GM21576 (cell line): ENCODE results near the gene FEN1.
A peak's percentile ranks its signal among the peaks of the same experiment; 100 is the strongest.

Experiments used
- ATAC-seq: cut with Tn5 transposase; IDR thresholded peaks from one replicate; pipeline ENCODE4 v1.9.1; 2021; ENCODE audit warnings: mild to moderate bottlenecking, moderate library complexity; ENCODE audit not compliant: unreplicated experiment

FEN1 gene, protein sequence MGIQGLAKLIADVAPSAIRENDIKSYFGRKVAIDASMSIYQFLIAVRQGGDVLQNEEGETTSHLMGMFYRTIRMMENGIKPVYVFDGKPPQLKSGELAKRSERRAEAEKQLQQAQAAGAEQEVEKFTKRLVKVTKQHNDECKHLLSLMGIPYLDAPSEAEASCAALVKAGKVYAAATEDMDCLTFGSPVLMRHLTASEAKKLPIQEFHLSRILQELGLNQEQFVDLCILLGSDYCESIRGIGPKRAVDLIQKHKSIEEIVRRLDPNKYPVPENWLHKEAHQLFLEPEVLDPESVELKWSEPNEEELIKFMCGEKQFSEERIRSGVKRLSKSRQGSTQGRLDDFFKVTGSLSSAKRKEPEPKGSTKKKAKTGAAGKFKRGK

GRCh38 chr11:61792310-61793082, at the start of gene FEN1, which contains the start of gene TMEM258:
Gene FEN1, plus strand, starts transcription at chr11:61792911. Its CDS starts 2,451 bp downstream, at chr11:61795362.
Gene TMEM258, minus strand, starts transcription at chr11:61792599. Its CDS starts 41 bp downstream, at chr11:61792558.
- ATAC-seq: peak; percentile 81

- no peak for ATAC-seq
Observed at GRCh38 chr11:61743486-61744095, 49.1 kb upstream of the FEN1 start.

GRCh38 chr11:61744181-61744580, 48.5 kb upstream of the FEN1 start:
- no peak for ATAC-seq

DNA sequence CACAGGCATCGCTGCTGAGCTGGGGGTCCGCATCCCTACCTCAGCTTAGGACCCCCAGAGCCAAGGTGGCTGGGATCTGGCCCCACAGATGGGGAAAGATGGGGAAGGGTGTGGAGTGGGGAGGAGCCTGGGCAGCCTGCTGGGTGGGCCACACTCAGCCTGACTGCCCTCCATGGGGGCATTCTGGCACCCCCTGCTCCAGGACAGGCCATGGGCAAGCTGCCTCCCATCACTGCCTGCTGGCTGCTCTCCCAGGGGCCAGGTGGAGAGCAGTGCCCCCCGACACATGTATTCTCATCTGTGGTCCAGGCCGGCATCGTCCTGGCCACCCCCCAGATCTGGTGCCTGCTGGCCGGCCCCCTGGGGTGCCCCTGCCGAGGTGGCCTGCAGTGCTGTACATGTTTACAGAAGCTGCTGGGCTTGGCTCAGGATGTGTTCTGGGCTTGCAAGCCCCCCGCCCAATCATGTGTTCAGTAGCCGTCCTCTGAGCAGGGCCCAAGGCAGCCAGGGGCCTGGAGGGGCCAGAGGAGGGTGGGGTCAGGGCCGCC, 48.0 kb upstream of the FEN1 start:
- no peak for ATAC-seq

- no peak for ATAC-seq
Observed at GRCh38 chr11:61745781-61746441, 46.8 kb upstream of the FEN1 start.

DNA sequence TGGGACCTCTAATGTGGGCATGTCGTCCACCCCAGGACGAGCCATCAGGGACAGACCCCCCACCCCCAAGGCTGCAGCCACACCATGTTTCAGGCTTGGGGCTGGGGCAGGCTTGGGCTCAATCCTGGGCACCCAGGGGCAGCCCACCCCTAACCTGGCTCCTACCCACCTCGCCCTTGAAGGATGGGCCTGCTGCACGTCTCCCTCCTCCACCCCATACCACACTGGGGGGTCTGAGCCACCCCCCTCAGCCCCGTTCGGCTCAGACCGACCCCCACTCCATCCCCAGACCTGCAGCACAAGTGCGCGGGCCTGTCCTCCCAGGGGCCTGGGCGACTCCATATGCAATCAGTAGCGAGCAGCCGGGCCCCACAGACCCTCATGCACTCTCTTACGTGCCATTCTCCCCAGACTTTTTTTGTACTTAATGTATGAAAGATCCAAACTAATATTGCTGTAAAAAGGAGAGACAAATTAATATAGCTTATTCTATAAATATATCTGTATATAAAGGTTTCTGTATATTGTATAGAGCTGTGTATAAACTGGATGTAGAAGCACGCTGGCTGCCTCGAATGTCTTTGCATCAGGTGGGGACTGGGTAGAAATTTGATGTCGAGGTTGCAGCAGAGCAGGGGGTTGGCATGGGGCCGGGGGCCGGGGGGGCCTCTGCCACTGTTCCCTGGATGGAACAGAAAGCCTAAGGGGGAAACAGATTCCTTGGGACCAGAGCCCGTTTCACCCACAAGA, 46.1 kb upstream of the FEN1 start:
- ATAC-seq: no peak

DNA sequence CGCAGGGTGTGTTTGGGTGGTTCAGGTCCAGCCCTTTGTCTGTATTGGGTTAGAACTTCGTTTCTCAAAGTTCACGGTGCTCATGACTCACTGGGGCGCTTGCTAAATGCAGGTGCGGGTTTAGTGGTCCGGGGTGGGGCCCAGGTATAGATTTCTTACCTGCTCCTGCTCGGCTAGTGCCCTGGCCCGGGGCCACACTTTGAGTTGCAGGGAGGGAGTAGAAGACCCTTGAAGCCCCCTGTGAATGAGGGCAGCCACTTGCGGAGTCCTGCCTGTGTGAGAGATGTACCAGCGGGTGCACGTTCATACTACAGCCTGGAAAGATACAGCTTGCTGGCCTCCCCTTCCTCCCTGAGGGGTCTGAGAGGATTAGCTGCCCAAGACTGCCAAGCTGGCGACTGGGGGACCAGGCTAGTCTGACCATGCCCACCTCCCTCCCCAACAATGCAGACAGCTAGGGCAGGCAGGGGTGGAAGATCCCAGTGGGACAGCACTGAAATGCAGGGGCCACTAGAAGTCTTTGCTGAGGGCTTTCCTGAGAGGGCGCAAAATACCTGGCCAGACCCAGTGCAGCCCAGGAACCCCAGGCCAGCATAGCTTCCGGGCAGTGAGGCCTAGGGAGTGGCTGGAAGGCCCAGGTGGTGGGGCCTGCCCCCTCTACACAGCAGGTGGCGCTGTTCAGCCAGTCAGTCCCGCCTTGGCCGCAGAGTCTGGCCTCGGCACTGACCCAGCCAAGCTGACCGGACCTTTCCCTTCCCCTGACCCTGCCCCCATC, 45.3 kb upstream of the FEN1 start:
- no peak for ATAC-seq

GRCh38 chr11:61747967-61748285, 44.8 kb upstream of the FEN1 start:
- no peak for ATAC-seq

- no peak for ATAC-seq
Observed at GRCh38 chr11:61749591-61750217, 43.0 kb upstream of the FEN1 start.

GRCh38 chr11:61750631-61751273, 42.0 kb upstream of the FEN1 start:
- no peak for ATAC-seq

DNA sequence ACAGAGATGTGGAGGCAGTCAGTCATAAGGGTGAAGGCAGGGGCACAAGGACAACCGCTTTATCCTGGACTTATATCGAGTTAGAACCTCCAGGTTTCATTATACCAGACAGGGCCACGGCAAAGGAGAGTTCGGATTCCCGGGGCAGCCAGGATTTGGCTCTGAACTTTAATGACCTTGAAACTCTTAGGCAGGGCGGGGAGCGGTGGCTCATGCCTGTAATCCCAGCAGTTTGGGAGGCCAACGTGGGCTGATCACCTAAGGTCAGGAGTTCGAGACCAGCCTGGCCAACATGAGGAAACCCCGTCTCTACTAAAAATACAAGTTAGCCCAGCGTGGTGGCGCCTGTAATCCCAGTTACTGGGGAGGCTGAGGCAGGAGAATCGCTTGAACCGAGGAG, 41.3 kb upstream of the FEN1 start:
- ATAC-seq: no peak

GRCh38 chr11:61752117-61752924, 40.4 kb upstream of the FEN1 start, which contains the start of gene MYRF:
Gene MYRF, plus strand, starts transcription at chr11:61752636. Its CDS starts 109 bp downstream, at chr11:61752745.
- ATAC-seq: peak; percentile 43

DNA sequence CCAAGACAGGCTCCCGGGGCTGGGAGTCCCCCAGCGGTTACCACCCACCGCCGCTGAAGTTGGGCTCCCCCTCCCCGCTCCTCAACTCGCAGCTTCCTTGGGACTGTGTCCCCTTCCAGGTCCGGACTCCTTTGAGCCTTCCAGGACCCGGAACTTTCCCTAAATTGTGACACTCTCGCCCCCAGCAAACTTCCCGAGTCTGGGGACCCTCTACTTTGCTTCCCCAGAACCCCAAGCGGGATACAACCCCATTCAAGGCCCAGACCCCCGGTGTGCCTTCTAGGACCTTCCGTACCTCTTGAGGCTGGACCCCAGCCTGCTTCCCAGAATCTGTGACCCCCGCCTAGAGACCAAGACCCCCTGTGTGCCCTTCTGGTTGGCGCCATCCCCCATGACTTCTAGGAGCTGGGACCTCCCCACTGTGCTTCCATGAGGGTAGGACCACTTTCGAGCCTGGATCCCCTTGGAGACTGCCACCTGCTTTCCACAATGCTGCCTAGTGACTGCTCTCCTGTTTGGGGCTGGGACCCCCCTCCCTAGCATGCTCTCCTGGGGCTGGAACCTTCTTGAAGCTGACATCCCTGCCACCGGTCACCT, 39.7 kb upstream of the FEN1 start:
- no peak for ATAC-seq

GRCh38 chr11:61753672-61754071, 39.0 kb upstream of the FEN1 start:
- ATAC-seq: no peak

GRCh38 chr11:61754534-61755482, 37.9 kb upstream of the FEN1 start:
- no peak for ATAC-seq

GRCh38 chr11:61756147-61756451, 36.6 kb upstream of the FEN1 start:
- no peak for ATAC-seq
